ENCODE data around the gene CKB.

GRCh38 chr14:103485504-103485903, 37.1 kb downstream of the CKB start:
- no peak for TF ChIP-seq CTCF (IDR thresholded peaks at IDR 0.05)
- TF ChIP-seq POLR2A (IDR thresholded peaks at IDR 0.05): no peak
